DOHH2 (cell line): ENCODE data around the gene COTL1.

Source experiments
- H3F3A ChIP-seq: fragments of 200-600 bp; sonication (generic), shearing (Covaris generic); 2 replicates; pipeline ENCODE4 v1.6.0; 2016; ENCODE audit warnings: antibody characterized with exemption, mild to moderate bottlenecking; ENCODE audit not compliant: control insufficient read depth, insufficient read depth
- H3K27ac ChIP-seq: fragments of 200-600 bp; sonication (generic); 2 replicates; pipeline ENCODE4 v1.5.1; 2014; ENCODE audit warnings: low read depth, mild to moderate bottlenecking, low read length, moderate library complexity
- H3K27me3 ChIP-seq: fragments of 200-600 bp; sonication (generic); 2 replicates; pipeline ENCODE4 v1.6.1; 2014; ENCODE audit warnings: mild to moderate bottlenecking, low read length, mixed read lengths; ENCODE audit not compliant: control insufficient read depth
- H3K36me3 ChIP-seq: fragments of 200-600 bp; sonication (generic); 2 replicates; pipeline ENCODE4 v1.6.1; 2014; ENCODE audit warnings: mild to moderate bottlenecking, low read length, moderate library complexity, mixed read lengths; ENCODE audit not compliant: control insufficient read depth
- H3K4me1 ChIP-seq: fragments of 200-600 bp; sonication (generic); 2 replicates; pipeline ENCODE4 v1.6.1; 2014; ENCODE audit warnings: mild to moderate bottlenecking, low read length, mixed read lengths; ENCODE audit not compliant: control insufficient read depth
- H3K4me2 ChIP-seq: fragments of 200-600 bp; sonication (generic); 2 replicates; pipeline ENCODE4 v1.6.0; 2014; ENCODE audit warnings: mild to moderate bottlenecking, low read length, moderate library complexity
- H3K4me3 ChIP-seq: fragments of 200-600 bp; sonication (generic); 2 replicates; pipeline ENCODE4 v1.5.1; 2014; ENCODE audit warnings: mild to moderate bottlenecking, low read length, mixed read lengths
- H3K79me2 ChIP-seq: fragments of 200-600 bp; sonication (generic); 2 replicates; pipeline ENCODE4 v1.6.1; 2014; ENCODE audit warnings: mild to moderate bottlenecking, low read length, mixed read lengths; ENCODE audit not compliant: control insufficient read depth
- H3K9me2 ChIP-seq: fragments of 200-600 bp; sonication (generic); replicated peaks from 2 replicates; pipeline ENCODE4 v1.6.1; 2014; ENCODE audit warnings: mild to moderate bottlenecking, low read length, mixed read lengths; ENCODE audit not compliant: control insufficient read depth
- H3K9me3 ChIP-seq: fragments of 200-600 bp; sonication (generic); 2 replicates; pipeline ENCODE4 v1.6.1; 2014; ENCODE audit warnings: antibody characterized with exemption, low read length, mixed read lengths; ENCODE audit not compliant: control insufficient read depth, insufficient read depth
- H4K20me1 ChIP-seq: fragments of 200-600 bp; sonication (generic); 2 replicates; pipeline ENCODE4 v1.6.0; 2014; ENCODE audit warnings: low read depth, mild to moderate bottlenecking, antibody characterized with exemption, low read length, moderate library complexity; ENCODE audit not compliant: control insufficient read depth, insufficient read depth
- EZH2phosphoT487 ChIP-seq: fragments of 200-600 bp; sonication (generic); IDR thresholded peaks from 2 replicates; pipeline ENCODE4 v1.6.1; 2017; ENCODE audit warnings: borderline replicate concordance, mild to moderate bottlenecking, antibody characterized with exemption, low read length, moderate library complexity, mixed read lengths
- TF ChIP-seq, protein P1 (sequence below): fragments of 200-600 bp; sonication (generic); IDR thresholded peaks from one replicate; pipeline ENCODE4 v1.5.1; 2014; ENCODE audit warnings: antibody characterized with exemption, mild to moderate bottlenecking, low read depth, low read length; ENCODE audit not compliant: poor library complexity, severe bottlenecking

The COTL1 gene

DNA sequence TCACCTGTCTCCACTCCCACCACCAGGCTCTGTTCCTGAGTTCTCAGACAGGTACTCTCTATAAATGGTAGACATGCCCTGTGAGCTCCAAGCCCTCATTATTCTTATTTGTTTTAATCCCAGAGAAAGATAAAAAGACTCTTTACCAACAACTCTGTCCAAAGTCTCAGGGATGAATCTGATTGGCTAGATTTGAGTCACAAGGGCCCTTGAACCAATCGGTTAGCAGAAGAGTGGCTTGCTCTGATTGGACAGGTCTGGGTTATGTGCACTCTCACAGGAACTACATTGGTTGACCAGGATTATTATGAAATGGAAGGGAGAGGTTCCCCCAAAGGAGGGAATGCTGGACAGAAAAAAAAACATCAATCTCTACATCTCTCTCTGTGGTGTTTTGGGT lies 7.5 kb downstream of the COTL1 start:
- Histone ChIP-seq H3K4me1 (peaks cover 72% of the 10 kb centered on the region), H4K20me1 (0 out of 2 replicates have a peak, but pooled peaks cover under 1% of the 10 kb centered on the region), H3K27me3 (no peaks in the 10 kb centered on the region), H3K4me2 (peak overlapping the region; percentile 25; the same call in 1 of the 2 replicates), H3K79me2 (peaks cover 99% of the 10 kb centered on the region), H3F3A (peaks cover 17% of the 10 kb centered on the region), H3K4me3 (no peak overlapping the region), H3K27ac (peak overlapping the region; percentile 69; the same call in 1 of the 2 replicates), H3K36me3 (peaks cover 84% of the 10 kb centered on the region), H3K9me3 (peaks cover 14% of the 10 kb centered on the region), H3K9me2 (no peaks in the 10 kb centered on the region)
- no peak for TF ChIP-seq EZH2phosphoT487
- TF ChIP-seq, protein P1, sequence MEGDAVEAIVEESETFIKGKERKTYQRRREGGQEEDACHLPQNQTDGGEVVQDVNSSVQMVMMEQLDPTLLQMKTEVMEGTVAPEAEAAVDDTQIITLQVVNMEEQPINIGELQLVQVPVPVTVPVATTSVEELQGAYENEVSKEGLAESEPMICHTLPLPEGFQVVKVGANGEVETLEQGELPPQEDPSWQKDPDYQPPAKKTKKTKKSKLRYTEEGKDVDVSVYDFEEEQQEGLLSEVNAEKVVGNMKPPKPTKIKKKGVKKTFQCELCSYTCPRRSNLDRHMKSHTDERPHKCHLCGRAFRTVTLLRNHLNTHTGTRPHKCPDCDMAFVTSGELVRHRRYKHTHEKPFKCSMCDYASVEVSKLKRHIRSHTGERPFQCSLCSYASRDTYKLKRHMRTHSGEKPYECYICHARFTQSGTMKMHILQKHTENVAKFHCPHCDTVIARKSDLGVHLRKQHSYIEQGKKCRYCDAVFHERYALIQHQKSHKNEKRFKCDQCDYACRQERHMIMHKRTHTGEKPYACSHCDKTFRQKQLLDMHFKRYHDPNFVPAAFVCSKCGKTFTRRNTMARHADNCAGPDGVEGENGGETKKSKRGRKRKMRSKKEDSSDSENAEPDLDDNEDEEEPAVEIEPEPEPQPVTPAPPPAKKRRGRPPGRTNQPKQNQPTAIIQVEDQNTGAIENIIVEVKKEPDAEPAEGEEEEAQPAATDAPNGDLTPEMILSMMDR: no peak

DNA sequence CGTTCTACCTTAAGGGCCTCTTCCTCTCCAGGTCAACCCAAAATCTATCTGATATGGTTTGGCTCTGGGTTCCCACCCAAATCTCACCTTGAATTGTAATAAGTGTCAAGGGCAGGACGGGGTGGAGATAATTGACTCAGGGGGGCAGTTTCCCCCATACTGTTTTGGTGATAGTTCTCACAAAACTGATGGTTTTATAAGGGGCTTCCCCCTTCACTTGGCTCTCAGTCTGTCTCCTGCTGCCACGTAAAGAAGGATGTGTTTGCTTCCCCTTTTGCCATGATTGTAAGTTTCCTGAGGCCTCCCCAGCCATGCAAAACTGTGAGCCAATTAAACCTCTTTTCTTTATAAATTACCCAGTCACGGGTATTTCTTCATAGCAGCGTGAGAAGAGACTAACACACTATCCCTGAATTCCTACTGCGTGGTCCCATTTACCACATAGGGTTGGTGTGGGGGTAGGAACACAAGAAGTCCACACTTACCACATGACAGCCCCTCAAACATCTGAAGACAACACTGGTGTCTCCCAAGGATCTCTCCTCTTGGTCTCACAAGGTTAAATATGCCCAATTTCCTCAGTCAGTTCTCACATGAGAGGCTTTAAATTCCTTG lies 8.2 kb downstream of the COTL1 start:
- H3K4me3 ChIP-seq: no peak overlapping the region
- H3K9me3 ChIP-seq: peaks cover 14% of the 10 kb centered on the region
- TF ChIP-seq, protein P1: no peak
- TF ChIP-seq EZH2phosphoT487: no peak
- H3K79me2 ChIP-seq: peaks cover 99% of the 10 kb centered on the region
- peak overlapping the region; percentile 73 for H3K4me2 ChIP-seq
- peaks cover 77% of the 10 kb centered on the region for H3K36me3 ChIP-seq
- peaks cover 72% of the 10 kb centered on the region for H3K4me1 ChIP-seq
- no peaks in the 10 kb centered on the region for H3K9me2 ChIP-seq
- no peaks in the 10 kb centered on the region for H3K27me3 ChIP-seq
- H4K20me1 ChIP-seq: 0 out of 2 replicates have a peak, but pooled peaks cover 2% of the 10 kb centered on the region
- H3F3A ChIP-seq: peaks cover 17% of the 10 kb centered on the region
- peak overlapping the region; percentile 69 for H3K27ac ChIP-seq

DNA sequence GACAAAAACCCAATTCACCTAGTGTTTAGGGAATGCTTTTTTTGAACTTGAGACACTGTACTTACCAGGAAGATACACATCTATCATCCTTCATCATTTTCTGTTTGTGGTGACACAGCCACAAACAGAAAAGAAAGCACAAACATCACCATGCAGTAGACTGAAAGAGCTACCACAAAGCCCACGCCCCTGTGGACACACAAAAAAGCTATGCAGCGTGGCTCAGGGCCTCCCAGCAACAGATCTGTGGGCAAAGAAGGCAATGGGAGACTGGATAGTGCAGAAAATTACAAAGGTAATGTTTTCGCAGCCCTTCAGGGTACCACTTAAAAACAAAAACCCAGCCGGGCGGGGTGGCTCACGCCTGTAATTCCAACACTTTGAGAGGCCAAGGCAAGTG lies 9.6 kb downstream of the COTL1 start:
- H3K9me3 ChIP-seq: peaks cover 14% of the 10 kb centered on the region
- H3K4me3 ChIP-seq: peak overlapping the region; percentile 57
- TF ChIP-seq, protein P1: no peak
- no peak for TF ChIP-seq EZH2phosphoT487
- no peaks in the 10 kb centered on the region for H3K27me3 ChIP-seq
- peaks cover 17% of the 10 kb centered on the region for H3F3A ChIP-seq
- 0 out of 2 replicates have a peak, but pooled peaks cover 2% of the 10 kb centered on the region for H4K20me1 ChIP-seq
- peak overlapping the region; percentile 73 for H3K4me2 ChIP-seq
- H3K36me3 ChIP-seq: peaks cover 66% of the 10 kb centered on the region
- H3K4me1 ChIP-seq: peaks cover 85% of the 10 kb centered on the region
- peak overlapping the region; percentile 69 for H3K27ac ChIP-seq
- no peaks in the 10 kb centered on the region for H3K9me2 ChIP-seq
- peaks cover 99% of the 10 kb centered on the region for H3K79me2 ChIP-seq
